ENCODE measurements around the gene DGCR6L.

DNA sequence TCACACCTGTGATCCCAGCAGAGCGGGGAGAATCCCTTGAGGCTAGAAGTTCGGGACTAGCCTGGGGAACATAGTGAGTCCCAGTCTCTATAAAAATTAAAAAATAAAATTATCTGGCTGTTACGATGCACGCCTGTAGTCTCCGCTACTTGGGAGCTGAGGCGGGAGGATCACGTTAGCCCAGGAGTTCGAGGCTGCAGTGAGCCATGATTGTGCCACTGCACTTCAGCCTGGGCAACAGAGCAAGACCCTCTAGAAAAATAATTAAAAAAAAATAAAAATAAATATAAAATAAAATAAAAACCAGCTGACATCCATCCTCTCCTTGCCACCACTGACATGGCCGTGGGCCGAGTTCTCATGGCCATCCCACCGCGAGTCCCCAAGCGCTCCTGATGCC lies 44.0 kb downstream of the DGCR6L start:
- TF ChIP-seq, protein P1, sequence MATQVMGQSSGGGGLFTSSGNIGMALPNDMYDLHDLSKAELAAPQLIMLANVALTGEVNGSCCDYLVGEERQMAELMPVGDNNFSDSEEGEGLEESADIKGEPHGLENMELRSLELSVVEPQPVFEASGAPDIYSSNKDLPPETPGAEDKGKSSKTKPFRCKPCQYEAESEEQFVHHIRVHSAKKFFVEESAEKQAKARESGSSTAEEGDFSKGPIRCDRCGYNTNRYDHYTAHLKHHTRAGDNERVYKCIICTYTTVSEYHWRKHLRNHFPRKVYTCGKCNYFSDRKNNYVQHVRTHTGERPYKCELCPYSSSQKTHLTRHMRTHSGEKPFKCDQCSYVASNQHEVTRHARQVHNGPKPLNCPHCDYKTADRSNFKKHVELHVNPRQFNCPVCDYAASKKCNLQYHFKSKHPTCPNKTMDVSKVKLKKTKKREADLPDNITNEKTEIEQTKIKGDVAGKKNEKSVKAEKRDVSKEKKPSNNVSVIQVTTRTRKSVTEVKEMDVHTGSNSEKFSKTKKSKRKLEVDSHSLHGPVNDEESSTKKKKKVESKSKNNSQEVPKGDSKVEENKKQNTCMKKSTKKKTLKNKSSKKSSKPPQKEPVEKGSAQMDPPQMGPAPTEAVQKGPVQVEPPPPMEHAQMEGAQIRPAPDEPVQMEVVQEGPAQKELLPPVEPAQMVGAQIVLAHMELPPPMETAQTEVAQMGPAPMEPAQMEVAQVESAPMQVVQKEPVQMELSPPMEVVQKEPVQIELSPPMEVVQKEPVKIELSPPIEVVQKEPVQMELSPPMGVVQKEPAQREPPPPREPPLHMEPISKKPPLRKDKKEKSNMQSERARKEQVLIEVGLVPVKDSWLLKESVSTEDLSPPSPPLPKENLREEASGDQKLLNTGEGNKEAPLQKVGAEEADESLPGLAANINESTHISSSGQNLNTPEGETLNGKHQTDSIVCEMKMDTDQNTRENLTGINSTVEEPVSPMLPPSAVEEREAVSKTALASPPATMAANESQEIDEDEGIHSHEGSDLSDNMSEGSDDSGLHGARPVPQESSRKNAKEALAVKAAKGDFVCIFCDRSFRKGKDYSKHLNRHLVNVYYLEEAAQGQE (IDR thresholded peaks at IDR 0.05; ENCODE audit: insufficient replicate concordance, low read depth): no peak
- TF ChIP-seq, protein P2, sequence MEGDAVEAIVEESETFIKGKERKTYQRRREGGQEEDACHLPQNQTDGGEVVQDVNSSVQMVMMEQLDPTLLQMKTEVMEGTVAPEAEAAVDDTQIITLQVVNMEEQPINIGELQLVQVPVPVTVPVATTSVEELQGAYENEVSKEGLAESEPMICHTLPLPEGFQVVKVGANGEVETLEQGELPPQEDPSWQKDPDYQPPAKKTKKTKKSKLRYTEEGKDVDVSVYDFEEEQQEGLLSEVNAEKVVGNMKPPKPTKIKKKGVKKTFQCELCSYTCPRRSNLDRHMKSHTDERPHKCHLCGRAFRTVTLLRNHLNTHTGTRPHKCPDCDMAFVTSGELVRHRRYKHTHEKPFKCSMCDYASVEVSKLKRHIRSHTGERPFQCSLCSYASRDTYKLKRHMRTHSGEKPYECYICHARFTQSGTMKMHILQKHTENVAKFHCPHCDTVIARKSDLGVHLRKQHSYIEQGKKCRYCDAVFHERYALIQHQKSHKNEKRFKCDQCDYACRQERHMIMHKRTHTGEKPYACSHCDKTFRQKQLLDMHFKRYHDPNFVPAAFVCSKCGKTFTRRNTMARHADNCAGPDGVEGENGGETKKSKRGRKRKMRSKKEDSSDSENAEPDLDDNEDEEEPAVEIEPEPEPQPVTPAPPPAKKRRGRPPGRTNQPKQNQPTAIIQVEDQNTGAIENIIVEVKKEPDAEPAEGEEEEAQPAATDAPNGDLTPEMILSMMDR (IDR thresholded peaks at IDR 0.05; ENCODE audit: insufficient read depth, low read length): no peak

Measured in HL-60 (cell line).